Measurements from ENCODE around the gene ZNF573. TPM values are rescaled to one million over a fixed set of nuclear protein-coding genes. Genes with fewer than 3 reads are reported as not detected.

The ZNF573 gene
- total RNA-seq, 2 donors from 2014 or later, result 8.0 to 18.8 TPM

- Histone ChIP-seq H3K4me3 (no peak overlapping the region), H3K9me3 (peaks cover 0 to 45% (median 3%) of the 10 kb centered on the region in 3 donors), H3K27me3 (no peaks in the 10 kb centered on the region), H3K4me1 (no peaks in the 10 kb centered on the region), H3K27ac (no peak overlapping the region), H3K36me3 (replicated peaks in 1 of 2; ENCODE audit: insufficient read depth in 1 of 2, low read depth in 2 of 2) (no peaks in the 10 kb centered on the region)
- DNase-seq, result no peak
- intact Hi-C loops (cut with DNase I), result no loop called here
- no peak for TF ChIP-seq CTCF (IDR thresholded peaks at IDR 0.05)
- no peak for TF ChIP-seq POLR2A (IDR thresholded peaks at IDR 0.05)
- 58 to 65% methylated on average over 7 of the region's 7 CpGs for WGBS, 2 donors
- ATAC-seq, result no peak
Observed at GRCh38 chr19:37803249-37803840, 24.0 kb upstream of the ZNF573 start.

GRCh38 chr19:37790244-37790925, 11.0 kb upstream of the ZNF573 start:
- H3K4me3 ChIP-seq, result no peak overlapping the region
- H3K4me1 ChIP-seq, result no peaks in the 10 kb centered on the region
- H3K9me3 ChIP-seq, result peaks cover 0 to 22% (median 0%) of the 10 kb centered on the region in 3 donors
- no peak for TF ChIP-seq CTCF (IDR thresholded peaks at IDR 0.05)
- TF ChIP-seq POLR2A (IDR thresholded peaks at IDR 0.05), result no peak
- H3K27ac ChIP-seq, result no peak overlapping the region
- WGBS, 2 donors, result 33 to 39% methylated on average over 19 to 46 of the region's 46 CpGs
- intact Hi-C loops (cut with DNase I), result no loop called here
- no peaks in the 10 kb centered on the region for H3K27me3 ChIP-seq
- DNase-seq (no peak), ATAC-seq (no peak)
- no peaks in the 10 kb centered on the region for H3K36me3 ChIP-seq (replicated peaks in 1 of 2; ENCODE audit: insufficient read depth in 1 of 2, low read depth in 2 of 2)

- DNase-seq (peak in 1 of 4 donors; percentile 3), ATAC-seq (peak; percentile 23)
- no peak for TF ChIP-seq POLR2A (IDR thresholded peaks at IDR 0.05)
- TF ChIP-seq CTCF (IDR thresholded peaks at IDR 0.05), result no peak
- WGBS, 2 donors, result 3 to 7% methylated on average over 5 to 7 of the region's 7 CpGs
- H3K27ac ChIP-seq, result peak overlapping the region; percentile 50 to 82 (median 64)
- peak overlapping the region; percentile 71 to 93 for H3K4me3 ChIP-seq
- intact Hi-C loops (cut with DNase I), result no loop called here
- H3K27me3 ChIP-seq, result no peaks in the 10 kb centered on the region
- peaks cover 0 to 6% (median 0%) of the 10 kb centered on the region in 3 donors for H3K9me3 ChIP-seq
- H3K36me3 ChIP-seq (replicated peaks in 1 of 2; ENCODE audit: insufficient read depth in 1 of 2, low read depth in 2 of 2), result no peaks in the 10 kb centered on the region
- H3K4me1 ChIP-seq, result peaks cover 13% of the 10 kb centered on the region
Observed at GRCh38 chr19:37778613-37779126, 716 bp downstream of the ZNF573 start.

GRCh38 chr19:37770985-37771384, 8.4 kb downstream of the ZNF573 start:
- DNase-seq (no peak), ATAC-seq (no peak)
- H3K4me1 ChIP-seq, result no peaks in the 10 kb centered on the region
- intact Hi-C loops (cut with DNase I), result no loop called here
- H3K27ac ChIP-seq, result no peak overlapping the region
- WGBS, 2 donors, result 94% methylated on average over 1 of the region's 1 CpG
- TF ChIP-seq POLR2A (IDR thresholded peaks at IDR 0.05), result no peak
- no peak for TF ChIP-seq CTCF (IDR thresholded peaks at IDR 0.05)
- H3K27me3 ChIP-seq, result no peaks in the 10 kb centered on the region
- H3K9me3 ChIP-seq, result no peaks in the 10 kb centered on the region
- no peak overlapping the region for H3K4me3 ChIP-seq
- peaks cover 4 to 6% of the 10 kb centered on the region in 2 donors for H3K36me3 ChIP-seq (replicated peaks in 1 of 2; ENCODE audit: insufficient read depth in 1 of 2, low read depth in 2 of 2)
